Muscle layer of colon (tissue), 2 donors: ENCODE measurements around the gene SERPINE2.

Experiments used
- H3K27ac ChIP-seq: one replicate; pipeline ENCODE4 v1.7.0; 2013; ENCODE audit warnings: low read depth, mild to moderate bottlenecking, low read length, moderate library complexity
- H3K27me3 ChIP-seq, 2 donors: one replicate each; pipeline ENCODE4 v1.7.0; 2013; ENCODE audit warnings: low read length in 2 of 2, mild to moderate bottlenecking in 2 of 2; ENCODE audit not compliant: insufficient read depth in 2 of 2, control insufficient read depth in 1 of 2
- H3K36me3 ChIP-seq: one replicate; pipeline ENCODE4 v1.7.0; 2013; ENCODE audit warnings: mild to moderate bottlenecking, low read length; ENCODE audit not compliant: insufficient read depth
- H3K4me1 ChIP-seq: one replicate; pipeline ENCODE4 v1.7.0; 2013; ENCODE audit warnings: mild to moderate bottlenecking, low read length; ENCODE audit not compliant: insufficient read depth
- H3K4me3 ChIP-seq, 2 donors: one replicate each; pipeline ENCODE4 v1.7.0; 2013; ENCODE audit warnings: low read length in 2 of 2, low read depth in 1 of 2, mild to moderate bottlenecking in 1 of 2, moderate library complexity in 1 of 2
- H3K9ac ChIP-seq: one replicate; pipeline ENCODE4 v1.7.0; 2013; ENCODE audit warnings: low read length
- H3K9me3 ChIP-seq: one replicate; pipeline ENCODE4 v1.7.0; 2013; ENCODE audit warnings: mild to moderate bottlenecking, low read length
- donor health status: abdominal sarcoma.
- donor health status: Adenocarcinoma of cecum.

SERPINE2 gene

DNA sequence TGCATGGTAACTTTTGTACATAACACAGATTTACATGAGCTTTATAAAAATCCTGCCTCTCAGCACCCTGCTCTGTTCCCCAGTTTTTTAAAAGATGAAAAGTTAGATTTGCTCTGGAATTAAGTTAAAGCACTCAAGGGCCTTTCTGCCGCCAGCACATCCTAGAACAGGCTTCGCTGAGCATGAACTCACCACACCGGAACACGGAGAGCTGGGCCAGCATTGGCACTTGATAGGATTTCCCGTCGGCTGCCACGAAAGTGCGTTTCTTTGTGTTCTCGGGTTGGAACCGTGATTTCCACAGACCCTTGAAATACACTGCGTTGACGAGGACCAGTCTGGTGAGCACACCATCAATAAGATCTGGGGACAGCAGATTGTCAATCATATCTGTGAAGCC, 47.5 kb downstream of the SERPINE2 start:
- Histone ChIP-seq H3K36me3 (no peaks in the 10 kb centered on the region), H3K9ac (no peak overlapping the region), H3K9me3 (no peaks in the 10 kb centered on the region), H3K4me1 (peaks cover 5% of the 10 kb centered on the region), H3K27me3 (no peaks in the 10 kb centered on the region), H3K4me3 (no peak overlapping the region), H3K27ac (no peak overlapping the region)

DNA sequence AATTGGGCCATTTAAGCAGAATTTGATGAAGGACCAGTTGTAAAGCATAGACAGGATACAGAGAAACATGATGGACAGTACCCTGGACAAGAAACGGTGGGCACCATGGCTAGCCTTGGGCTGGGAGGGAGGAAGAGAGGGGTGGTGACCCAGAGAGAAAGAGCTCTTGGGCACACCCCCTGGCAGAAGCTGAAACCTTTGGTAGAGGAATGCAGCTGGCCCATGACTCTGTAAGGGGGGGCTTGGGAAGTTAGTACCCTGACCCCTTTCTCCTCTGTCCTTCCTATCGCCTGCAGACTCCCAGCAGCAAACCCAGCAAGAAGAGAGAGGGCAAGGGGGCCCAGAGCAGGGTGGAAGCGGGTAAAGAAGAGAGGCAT, 49.2 kb downstream of the SERPINE2 start:
- Histone ChIP-seq H3K4me1 (peaks cover 5% of the 10 kb centered on the region), H3K9ac (no peak overlapping the region), H3K36me3 (no peaks in the 10 kb centered on the region), H3K4me3 (no peak overlapping the region), H3K9me3 (no peaks in the 10 kb centered on the region), H3K27ac (no peak overlapping the region), H3K27me3 (no peaks in the 10 kb centered on the region)

DNA sequence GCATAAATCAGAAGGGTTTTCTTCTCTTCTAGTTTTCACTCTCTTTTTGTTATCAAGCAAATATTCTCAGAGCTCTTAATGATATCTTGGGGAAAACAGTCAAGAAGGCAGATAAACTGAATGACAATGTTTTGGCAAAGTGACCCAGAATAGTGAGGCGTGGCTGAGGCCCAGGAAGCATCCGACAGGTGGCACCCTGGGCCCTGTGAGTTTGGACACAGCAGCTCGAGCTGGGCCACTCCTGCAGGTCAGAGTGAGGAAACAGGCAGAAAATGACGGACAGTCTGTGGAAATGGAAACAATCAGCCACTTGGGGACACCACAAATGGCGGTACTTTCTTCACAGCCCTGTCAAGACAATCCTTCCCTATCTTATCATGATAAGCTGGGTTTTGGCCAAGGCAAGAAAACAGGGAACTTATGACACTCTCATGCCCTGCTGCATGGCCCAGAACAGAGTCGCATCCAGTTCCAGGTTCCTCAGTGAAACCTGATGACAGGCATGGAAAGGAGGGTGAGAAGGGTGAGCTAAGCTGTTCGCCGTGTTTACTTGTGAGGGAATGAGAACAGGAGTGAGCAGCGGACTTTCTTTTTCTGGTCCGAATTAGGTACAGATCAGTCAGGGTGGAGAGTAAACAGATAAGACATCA, 49.8 kb downstream of the SERPINE2 start:
- no peaks in the 10 kb centered on the region for H3K27me3 ChIP-seq
- peaks cover 5% of the 10 kb centered on the region for H3K4me1 ChIP-seq
- H3K27ac ChIP-seq = no peak overlapping the region
- no peaks in the 10 kb centered on the region for H3K9me3 ChIP-seq
- H3K36me3 ChIP-seq = no peaks in the 10 kb centered on the region
- no peak overlapping the region for H3K9ac ChIP-seq
- no peak overlapping the region for H3K4me3 ChIP-seq

DNA sequence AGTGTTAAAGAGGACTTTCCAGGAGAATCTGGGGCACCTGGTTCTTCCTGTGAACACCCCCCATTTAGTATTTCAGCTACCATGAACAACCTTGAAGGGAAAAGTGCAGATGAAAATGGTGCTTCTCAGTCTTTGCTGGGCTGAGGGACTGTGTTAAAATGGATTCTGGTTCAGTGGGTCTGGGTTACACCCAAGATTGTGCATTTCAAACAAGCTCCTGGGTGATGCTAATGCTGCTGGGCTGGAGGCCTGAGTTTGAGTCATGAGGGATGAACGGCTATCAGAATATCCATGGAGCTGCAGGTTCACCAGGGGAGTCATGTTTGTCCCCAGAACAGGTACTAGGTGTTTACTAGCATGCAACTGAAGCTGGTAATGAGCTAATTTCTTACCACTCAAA, 57.8 kb downstream of the SERPINE2 start:
- no peaks in the 10 kb centered on the region for H3K36me3 ChIP-seq
- no peaks in the 10 kb centered on the region for H3K4me1 ChIP-seq

DNA sequence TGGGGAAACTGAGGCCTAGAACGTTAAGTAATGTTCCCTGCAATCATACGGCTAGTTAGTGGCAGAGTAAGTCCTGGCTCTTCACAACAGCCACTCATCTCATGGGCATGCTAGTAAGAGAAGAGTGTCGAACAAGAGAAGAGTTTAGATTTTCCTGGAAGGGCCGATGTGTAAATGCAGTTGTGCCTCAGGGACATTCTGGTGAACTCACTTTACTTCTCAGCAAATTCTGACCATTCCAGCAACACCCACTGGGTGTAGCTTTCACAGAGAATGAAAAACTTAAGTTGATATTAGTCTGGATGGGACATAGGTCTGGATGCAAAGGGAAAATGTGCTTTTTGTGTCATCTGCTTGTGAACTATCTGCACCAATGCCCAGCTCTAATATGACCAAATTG, 58.3 kb downstream of the SERPINE2 start:
- Histone ChIP-seq H3K9me3 (no peaks in the 10 kb centered on the region), H3K4me1 (no peaks in the 10 kb centered on the region), H3K9ac (no peak overlapping the region), H3K4me3 (no peak overlapping the region), H3K27me3 (no peaks in the 10 kb centered on the region), H3K36me3 (no peaks in the 10 kb centered on the region), H3K27ac (no peak overlapping the region)

More for the DNA sequence above, 57.8 kb downstream of the SERPINE2 start:
- Histone ChIP-seq H3K27me3 (no peaks in the 10 kb centered on the region), H3K9ac (no peak overlapping the region), H3K27ac (no peak overlapping the region), H3K4me3 (no peak overlapping the region), H3K9me3 (no peaks in the 10 kb centered on the region)

DNA sequence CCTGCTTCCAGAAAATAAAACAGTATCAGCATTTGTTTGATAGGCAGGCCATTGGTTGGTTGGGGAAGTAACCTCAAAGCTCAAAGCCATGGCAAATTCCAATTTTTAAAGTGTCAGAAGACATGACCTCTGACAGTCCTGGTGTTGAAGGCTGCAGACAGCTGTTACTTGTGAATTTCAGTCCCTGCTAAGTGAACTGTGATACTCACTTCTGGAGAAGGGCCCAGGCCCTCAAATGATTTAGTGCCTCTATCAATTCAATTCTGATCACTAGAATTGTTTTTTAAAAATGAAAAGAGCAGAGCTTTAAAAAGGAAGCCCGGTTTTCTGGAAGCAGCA, 58.7 kb downstream of the SERPINE2 start:
- Histone ChIP-seq H3K27me3 (no peaks in the 10 kb centered on the region), H3K9ac (no peak overlapping the region), H3K9me3 (no peaks in the 10 kb centered on the region), H3K4me1 (no peaks in the 10 kb centered on the region), H3K27ac (no peak overlapping the region), H3K4me3 (no peak overlapping the region), H3K36me3 (no peaks in the 10 kb centered on the region)

DNA sequence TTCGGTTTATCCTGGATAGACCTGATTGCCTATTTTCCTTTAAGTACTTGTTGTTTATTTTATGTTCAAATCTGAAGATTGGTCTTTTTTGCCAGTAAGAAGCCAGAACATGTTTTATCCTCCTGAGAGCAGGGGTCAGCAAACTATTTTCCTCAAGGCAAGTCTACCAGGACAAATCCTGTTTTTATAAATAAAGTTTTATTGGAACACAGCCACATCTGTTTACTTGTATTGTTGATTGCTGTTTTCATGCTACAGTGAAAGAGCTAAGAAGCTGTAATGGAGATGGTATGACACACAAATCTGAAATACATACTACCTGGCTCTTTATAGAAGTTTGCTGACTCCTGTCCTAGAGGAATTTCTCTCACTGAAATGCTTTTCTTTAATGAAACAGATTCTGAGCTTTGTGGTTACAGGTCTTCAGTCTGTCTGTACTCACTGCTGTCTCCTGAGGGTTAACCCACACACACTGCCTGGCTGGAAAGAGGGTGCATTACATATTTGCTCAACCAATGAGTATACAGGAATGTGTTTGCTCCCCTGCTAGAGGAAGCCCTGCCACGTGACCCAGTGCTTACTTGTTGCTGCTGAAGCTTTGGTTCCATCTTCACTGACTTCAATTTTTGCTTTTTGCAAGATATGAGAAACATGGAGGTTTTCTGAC, 59.2 kb downstream of the SERPINE2 start:
- Histone ChIP-seq H3K27ac (no peak overlapping the region), H3K27me3 (no peaks in the 10 kb centered on the region), H3K36me3 (no peaks in the 10 kb centered on the region), H3K9me3 (no peaks in the 10 kb centered on the region), H3K4me1 (no peaks in the 10 kb centered on the region), H3K4me3 (no peak overlapping the region), H3K9ac (no peak overlapping the region)

DNA sequence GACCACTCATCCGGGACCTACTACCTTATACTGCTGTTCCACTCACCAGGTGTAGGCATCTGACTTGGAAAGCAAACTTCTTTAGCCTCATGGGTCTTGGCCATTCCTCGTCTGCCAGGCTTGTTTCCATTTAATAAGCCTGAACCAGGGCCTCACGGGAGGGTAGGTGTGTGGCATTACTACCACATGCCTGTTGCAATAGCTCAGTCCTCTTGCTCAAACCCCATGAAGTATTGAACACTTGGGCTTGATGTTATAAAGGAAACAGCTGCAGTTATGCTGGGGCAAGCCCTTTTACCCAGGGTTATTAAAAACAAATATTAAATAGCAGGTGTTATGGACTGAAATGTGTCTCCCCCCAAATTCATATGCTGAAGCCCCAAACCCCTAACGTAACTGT, 60.6 kb downstream of the SERPINE2 start:
- no peak overlapping the region for H3K9ac ChIP-seq
- H3K36me3 ChIP-seq = no peaks in the 10 kb centered on the region
- H3K27me3 ChIP-seq = no peaks in the 10 kb centered on the region
- H3K4me3 ChIP-seq = no peak overlapping the region
- no peaks in the 10 kb centered on the region for H3K4me1 ChIP-seq
- no peaks in the 10 kb centered on the region for H3K9me3 ChIP-seq
- no peak overlapping the region for H3K27ac ChIP-seq

DNA sequence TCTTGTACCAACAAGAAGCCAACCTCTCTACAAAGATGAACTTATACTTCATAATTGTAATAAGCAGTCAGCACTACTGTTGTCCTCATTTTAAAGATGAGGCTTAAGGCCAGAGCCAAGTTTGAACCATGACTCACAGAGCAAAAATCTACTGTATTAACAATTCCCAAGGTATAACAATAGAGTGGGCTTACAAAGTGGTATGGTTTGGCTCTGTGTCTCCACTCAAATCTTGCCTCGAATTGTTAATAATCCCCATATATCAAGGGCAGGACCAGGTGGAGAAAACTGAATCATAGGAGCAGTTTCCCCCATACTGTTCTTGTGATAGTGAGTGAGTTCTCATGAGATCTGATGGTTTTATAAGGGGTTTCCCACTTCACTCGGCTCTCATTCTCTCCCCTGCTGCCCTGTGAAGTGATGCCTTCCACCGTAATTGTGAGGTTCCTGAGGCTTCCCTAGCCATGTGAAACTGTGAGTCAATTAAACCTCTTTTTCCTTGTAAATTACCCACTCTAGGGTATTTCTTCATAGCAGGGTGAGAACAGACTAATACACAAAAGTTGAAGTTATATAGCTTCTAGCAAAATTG, 62.4 kb downstream of the SERPINE2 start:
- Histone ChIP-seq H3K27ac (no peak overlapping the region), H3K9me3 (no peaks in the 10 kb centered on the region), H3K27me3 (no peaks in the 10 kb centered on the region), H3K9ac (no peak overlapping the region), H3K4me1 (no peaks in the 10 kb centered on the region), H3K36me3 (no peaks in the 10 kb centered on the region), H3K4me3 (no peak overlapping the region)

DNA sequence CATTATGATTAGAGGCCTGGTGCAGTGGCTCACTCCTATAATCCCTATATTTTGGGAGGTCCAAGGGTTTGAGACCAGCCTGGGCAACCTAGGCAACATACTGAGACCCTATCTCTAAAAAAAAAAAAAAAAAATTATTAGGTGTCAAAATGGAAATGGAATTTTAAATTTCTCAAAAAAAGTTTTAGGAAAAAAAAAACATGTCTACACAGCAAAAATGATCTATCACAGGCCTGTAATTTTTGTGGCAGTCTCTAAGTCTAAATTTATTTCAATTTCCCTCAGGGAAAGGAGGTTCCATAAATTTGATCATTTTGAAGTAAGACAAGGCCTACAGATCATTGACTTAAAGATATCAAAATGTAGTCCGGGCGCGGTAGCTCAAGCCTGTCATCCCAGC, 65.5 kb downstream of the SERPINE2 start:
- no peak overlapping the region for H3K27ac ChIP-seq
- H3K9me3 ChIP-seq = no peaks in the 10 kb centered on the region
- H3K4me3 ChIP-seq = no peak overlapping the region
- H3K9ac ChIP-seq = no peak overlapping the region
- no peaks in the 10 kb centered on the region for H3K4me1 ChIP-seq
- no peaks in the 10 kb centered on the region for H3K27me3 ChIP-seq
- H3K36me3 ChIP-seq = no peaks in the 10 kb centered on the region

DNA sequence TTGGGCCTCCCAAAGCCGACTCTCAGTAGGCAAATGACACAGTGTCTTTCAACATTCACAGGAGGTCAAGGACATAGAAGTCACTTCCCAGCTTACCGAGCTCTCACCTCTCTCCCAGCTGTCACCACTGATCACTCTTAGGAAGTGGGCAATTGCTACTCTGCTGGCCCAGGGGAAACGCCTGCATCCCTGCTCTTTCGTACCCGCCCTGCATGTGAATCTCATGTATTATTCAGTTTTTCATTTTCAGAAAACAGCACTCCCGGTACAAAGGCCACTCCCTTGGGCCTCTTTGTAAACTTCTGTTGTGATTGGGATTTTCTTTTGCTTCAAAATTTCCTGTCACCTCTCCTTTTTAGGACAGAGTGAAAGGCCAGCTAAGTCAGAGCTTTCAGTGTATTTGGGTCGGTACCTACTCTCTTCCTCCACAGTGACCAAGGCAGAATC, 66.4 kb downstream of the SERPINE2 start:
- Histone ChIP-seq H3K4me1 (no peaks in the 10 kb centered on the region), H3K36me3 (peaks cover 6% of the 10 kb centered on the region), H3K4me3 (no peak overlapping the region), H3K27ac (no peak overlapping the region), H3K27me3 (no peaks in the 10 kb centered on the region), H3K9me3 (no peaks in the 10 kb centered on the region), H3K9ac (no peak overlapping the region)

DNA sequence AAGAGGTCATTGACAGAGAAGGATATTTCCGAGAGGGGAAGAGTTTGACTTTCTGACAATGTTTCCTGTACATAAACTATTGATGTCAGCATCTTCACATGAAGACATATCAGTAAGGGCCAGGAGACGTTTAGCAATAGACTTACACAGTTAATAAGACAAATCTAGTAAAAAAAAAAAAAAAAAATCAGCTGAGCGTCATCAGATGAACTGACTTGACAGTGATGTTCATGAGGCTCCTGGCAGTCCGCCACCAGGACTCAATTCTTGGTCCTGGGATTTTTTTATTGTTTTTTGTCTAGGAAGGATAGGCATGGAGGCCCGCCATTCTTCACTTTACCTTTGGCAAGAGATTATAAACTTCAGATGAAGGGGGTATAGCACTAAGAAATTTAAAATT, 67.4 kb downstream of the SERPINE2 start:
- Histone ChIP-seq H3K4me3 (no peak overlapping the region), H3K9ac (no peak overlapping the region), H3K27me3 (no peaks in the 10 kb centered on the region), H3K4me1 (no peaks in the 10 kb centered on the region), H3K36me3 (peaks cover 15% of the 10 kb centered on the region), H3K9me3 (no peaks in the 10 kb centered on the region), H3K27ac (no peak overlapping the region)
